ENCODE measurements around the gene LASP1NB.

GRCh38 chr17:38905375-38905774 is 20.0 kb upstream of the LASP1NB start:
- no peak for TF ChIP-seq CTCF (IDR thresholded peaks at IDR 0.05)
- no peak for TF ChIP-seq REST (IDR thresholded peaks at IDR 0.05; ENCODE audit: insufficient read depth in 1 of 2, low read depth in 2 of 2, low read length in 1 of 2)
- no peak for TF ChIP-seq POLR2AphosphoS5 (IDR thresholded peaks at IDR 0.05; ENCODE audit: low read depth, low read length)

All from Panc1 (cell line).